HG02610 (cell line): Measurements from ENCODE around the gene CGB8.
A peak's percentile ranks its signal among the peaks of the same experiment; 100 is the strongest.
"Not testable (repeated sequence)": the region's sequence is repeated elsewhere in the genome, so short reads cannot be mapped to it uniquely, and the experiment has no call there.

Source experiments
- ATAC-seq: cut with Tn5 transposase; IDR thresholded peaks from one replicate; pipeline ENCODE4 v1.9.1; 2021; ENCODE audit warnings: mild to moderate bottlenecking, moderate library complexity; ENCODE audit not compliant: unreplicated experiment

CGB8 gene

DNA sequence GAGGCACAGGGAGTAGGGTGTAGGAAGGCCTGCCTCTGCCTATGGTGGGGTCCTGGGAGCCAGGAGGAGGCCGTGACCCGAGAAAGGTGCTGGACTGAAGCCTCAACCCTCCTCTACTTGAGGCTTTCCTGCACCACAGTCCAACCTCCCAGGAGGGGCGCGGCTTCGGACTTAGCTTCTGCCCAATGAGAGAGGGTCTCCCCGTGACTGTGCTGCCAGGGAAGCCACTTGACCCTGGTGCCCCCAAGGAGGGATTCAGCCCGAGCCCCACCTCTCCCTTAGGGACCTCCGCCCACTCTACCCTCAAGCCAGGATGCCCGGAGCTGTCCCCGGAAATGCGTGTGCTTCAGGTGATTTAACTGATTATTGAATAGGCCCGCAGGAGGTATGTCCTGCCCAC is at the start of gene CGB8:
Gene CGB8, minus strand, starts transcription at position 101 of the 400 bp plus-strand sequence. CDS start 372 bp downstream, outside the sequence.
- ATAC-seq = not testable (repeated sequence)

DNA sequence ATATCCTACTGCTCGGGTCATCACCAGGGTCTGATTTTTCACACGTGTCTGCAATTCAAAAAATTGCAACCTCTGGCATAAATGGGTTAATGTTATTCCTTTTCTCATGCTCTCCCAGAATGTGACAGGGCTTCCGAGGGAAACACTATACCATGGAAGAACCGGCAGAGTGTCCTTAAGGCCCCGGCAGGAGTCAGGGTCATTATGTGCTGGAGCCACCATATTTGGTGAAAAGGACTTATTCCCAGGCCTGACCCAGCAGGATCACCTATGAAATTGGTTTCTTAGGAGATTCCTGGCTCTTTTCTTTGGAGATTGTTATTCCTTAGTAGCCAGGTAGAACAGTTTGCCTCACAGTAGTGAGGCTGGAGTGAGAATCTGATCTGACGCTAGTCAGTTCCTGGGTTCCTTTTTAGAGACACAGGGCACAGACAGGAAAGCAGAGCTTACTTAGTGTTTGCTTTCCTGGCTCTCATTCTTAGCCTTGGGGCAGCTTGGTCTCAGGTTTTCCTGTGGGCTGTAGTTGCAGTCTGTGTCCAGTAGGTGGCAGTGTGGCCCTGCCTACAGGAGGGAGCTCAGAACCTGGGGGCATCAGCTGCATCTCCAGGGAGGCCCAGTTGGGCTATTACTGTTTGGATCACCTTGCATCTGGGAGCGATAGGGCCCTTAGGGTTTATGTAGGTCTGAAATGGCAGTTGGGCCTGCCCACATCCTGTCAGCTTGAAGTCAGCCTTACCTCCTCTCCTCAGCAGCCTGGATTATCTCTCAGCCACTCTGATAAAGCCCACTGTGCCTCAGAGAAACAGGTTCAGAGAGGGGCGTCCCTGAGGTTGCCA is 48.8 kb upstream of the CGB8 start:
- ATAC-seq = no peak

DNA sequence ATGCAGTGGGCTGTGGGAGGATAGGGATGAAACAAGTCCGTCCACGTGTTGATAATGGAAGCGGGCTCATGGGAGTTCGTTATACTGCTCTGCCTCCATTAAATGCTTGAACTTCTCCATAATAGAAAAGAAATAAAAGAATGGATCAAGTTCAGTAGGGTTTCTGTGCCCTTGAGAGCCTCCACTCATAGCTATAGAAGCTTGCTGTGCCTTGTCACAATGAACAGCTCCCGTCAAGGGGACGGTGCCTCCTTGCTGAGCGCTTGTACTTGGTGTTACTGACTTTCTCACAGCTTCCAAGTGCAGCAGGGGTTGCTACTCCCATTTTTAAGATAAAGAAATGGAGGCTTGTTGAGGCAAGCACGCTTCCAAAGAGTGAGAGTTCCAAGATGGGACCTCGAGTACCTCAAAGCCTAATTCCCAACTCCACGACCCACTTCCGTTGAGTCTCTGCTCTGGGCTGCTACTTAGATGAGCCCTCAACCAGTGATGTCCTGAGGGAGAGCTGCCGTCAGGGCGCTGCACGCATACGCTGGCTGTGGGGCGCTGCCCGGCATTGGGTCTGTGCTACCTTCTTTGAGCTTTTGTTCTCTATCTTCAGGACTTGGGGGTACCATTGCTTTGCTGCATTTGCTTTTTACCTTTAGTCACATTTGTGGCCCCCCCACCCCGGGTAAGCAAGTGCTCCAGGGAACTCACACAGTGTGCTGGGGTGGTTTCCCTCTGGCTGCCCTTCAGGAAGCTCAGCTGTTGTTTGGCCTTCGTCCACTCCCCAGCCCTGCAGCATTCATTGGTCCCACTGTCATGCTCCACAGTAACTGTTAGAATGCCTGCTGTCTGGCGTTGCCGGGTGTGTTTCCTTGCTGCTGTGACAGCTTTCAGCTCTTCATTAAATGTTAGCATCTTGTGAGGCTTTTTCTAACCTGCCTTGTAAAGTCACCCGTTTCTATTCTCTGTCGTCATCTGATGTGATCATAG is 45.9 kb upstream of the CGB8 start:
- ATAC-seq = no peak

DNA sequence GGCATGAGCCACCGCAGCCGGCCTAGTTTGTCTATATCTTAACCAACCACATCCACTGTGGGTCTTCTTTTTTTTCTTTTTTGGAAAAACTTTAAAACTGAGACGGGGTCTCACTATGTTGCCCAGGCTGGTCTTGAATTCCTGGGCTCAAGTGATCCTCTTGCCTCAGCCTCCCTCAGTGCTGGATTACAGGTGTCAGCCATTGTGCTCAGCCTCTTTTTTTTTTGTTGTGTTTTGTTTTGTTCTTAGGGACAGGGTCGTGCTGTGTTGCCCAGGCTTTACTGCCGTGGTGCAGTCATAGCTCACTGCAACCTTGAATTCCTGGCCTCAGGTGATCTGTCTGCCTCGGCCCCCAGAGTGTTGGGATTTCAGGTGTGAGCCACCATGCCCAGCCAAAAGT is 43.8 kb upstream of the CGB8 start:
- ATAC-seq = no peak

DNA sequence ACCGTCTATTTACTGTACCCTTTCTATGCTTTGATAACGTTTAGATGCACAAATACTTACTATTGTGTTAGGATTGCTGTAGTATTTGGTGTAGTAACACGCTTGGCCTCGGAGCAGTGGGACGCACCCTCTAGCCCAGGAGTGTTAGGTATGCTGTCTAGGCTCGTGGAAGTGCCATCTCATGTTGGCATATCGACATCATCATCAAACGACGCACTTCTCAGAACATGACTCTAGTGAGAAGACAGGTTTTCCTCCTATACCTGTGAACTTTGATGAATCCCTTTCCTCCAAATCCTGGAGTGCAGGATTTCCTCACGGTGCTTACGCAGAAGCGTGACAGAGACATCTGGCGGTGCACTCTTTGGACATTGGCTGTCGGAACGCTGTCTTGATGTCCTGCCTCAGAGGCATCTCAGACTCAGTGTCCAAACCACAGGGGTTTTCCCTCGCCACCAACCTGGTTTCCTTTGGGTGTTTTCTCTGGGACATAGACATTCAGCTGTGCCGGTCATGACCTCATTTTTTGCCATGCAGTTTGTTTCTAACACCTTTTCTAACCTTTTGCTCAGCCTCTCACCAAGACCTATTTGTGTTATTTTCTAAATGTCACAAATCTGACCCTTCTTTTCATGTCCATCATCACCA is 42.6 kb upstream of the CGB8 start:
- no peak for ATAC-seq

DNA sequence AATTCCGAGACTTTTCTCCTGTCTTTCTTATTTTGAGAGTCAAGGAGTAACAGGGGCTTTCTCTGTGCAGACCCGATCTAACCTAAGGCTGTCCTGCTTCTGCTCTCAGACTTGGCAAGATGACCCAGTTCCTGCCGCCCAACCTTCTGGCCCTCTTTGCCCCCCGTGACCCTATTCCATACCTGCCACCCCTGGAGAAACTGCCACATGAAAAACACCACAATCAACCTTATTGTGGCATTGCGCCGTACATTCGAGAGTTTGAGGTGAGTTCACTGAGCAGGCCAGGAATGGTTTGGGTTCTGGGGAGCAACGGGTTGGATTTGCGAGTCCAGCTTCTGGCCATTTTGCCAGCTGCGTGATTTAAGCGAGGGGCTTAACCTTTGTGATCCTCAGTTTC is 37.4 kb upstream of the CGB8 start:
- ATAC-seq = no peak

DNA sequence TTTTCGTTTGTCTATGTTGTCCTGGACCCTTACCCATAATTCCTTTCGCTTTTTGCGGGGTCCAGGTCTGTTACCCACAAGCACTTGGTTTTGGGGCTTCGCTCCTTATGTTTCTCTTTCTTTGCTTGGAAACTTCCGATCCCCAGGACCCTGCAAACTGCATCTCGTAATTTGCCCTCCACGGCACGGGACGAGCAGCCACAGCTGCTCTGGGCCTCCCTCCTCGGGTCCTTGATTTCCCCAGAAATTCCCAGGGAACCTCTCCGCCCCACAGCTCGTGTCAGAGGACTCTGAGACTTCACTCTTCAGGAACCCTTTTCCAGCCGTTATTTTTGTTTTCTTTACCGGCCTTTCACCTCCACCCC is 36.9 kb upstream of the CGB8 start:
- ATAC-seq = no peak

DNA sequence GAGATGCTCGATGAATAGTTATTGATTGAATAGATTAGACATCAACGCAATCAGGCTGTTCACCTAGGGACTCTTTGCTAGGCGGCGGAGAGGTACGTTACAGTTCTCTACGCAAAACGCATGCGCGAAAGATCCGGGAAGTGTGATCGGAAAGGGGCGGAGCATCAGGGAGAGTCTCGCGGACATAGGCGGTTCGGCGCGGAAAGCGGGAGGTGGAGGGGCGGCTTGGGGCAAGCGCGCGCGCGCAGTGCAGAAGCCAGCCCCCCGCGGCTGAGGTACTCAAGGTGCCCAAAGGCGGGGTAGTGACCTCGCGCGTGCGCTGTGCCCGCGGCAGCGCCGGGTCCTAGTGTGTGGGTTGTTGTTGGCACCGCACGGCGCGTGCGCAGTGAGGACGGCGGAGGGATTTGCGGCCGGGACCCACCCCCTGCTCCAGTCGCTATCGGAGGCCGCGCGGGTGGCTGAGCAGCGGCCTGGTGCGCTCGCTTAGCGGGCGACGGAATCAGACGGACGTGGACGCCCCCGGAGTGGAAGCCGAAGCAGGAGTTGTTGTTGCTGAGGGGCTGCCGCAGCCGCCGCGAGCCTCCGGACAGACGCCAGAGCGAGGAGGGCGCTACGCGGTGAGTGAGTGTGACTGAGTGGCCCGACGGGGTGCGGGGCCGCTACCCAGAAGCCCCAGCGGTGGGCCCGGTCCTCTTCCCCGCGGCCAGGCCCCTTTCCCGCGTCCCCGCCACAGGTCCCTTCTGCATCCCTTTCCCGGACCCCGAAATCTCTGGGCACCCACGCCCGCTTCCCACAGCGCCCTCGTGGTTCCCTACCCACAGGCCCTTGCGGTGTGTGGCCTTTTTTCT is 36.3 kb upstream of the CGB8 start, which contains the start of gene SNRNP70:
Gene SNRNP70, plus strand, starts transcription at position 432 of the 848 bp plus-strand sequence. CDS start 964 bp downstream, outside the sequence.
- ATAC-seq = peak; percentile 75

DNA sequence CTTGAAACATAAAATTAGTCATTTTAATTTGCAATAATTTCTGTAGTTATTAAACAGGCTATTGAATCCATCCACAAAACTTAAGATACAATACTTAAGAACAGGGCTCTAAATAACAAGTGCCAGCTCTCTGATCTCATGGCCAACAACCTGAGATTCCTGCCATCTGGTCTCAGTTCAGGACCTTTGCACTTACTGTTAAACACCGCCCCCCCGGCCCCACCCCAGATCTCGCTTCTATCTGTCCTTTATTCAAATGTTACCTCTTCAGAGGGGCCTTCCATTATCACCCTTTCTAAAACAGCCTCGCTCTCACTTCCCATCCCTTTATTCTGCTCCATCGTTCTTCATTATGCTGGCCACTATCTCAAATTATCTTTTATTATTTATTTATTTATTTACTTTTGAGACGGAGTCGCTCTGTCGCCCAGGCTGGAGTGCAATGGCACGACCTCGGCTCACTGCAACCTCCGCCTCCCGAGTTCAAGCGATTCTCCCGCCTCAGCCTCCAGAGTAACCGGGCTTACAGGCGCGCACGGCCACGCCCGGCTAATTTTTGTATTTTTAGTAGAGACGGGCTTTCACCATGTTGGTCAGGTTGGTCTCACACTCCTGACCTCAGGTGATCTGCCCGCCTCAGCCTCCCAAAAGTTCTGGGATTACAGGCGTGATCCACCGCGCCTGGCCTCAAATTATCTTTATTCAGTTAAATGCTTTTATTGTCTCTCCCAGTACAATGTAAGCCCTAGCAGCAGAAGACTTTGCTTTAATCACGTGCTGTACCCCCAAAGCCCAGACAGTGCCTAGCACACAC is 35.5 kb upstream of the CGB8 start:
- ATAC-seq = no peak

DNA sequence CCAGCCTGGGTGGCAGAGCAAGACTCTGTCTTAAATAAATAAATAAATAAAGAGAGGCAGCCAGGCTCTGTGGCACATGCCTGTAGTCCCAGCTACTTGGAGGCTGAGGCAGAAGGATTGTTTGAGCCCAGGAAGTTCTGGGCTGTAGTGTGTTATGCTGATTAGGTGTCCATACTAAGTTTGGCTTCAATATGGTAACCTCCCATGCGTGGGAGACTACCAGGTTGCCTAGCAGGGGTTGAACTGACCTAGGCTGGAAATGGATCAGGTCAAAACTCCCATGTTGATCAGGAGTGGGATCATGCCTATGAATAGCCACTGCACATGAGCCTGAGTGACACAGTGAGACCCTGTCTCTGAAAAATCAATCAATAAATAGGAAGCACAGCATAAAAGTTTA is 32.4 kb upstream of the CGB8 start:
- ATAC-seq = no peak

DNA sequence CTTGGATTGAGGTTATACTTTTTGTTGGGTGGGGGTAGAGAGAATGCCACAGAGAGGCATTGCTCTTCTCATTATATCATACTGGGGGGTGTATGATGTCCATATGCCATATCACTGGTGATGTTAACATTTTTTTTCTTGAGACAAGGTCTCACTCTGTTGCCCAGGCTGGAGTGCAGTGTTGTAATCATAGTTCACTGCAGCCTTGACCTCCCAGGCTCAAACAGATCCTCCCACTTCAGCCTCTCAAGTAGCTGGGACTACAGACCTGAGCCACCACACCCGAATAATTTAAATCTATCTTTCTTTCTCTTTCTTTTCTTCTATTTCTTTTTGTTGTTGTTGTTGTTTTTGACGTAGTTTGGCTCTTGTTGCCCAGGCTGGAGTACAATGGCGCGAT is 31.5 kb upstream of the CGB8 start:
- ATAC-seq = no peak

DNA sequence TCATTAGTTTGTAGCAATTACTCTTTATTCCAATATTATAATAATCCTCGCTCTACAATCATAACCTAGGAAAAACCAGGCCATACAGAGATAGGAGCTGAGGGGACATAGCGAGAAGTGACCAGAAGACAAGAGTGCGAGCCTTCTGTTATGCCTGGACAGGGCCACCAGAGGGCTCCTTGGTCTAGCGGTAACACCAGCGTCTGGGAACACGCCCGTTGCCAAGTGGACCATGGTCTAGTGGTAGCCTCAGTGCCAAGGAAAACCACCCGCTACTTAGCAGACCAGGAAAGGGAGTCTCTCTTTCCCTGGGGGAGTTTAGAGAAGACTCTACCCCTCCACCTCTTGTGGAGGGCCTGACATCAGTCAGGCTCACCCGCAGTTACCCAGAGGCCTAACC is 26.0 kb upstream of the CGB8 start:
- ATAC-seq = not testable (repeated sequence)

- ATAC-seq = no peak
These were observed 24.8 kb upstream of the CGB8 start for GRCh38 chr19:49073514-49074378.

DNA sequence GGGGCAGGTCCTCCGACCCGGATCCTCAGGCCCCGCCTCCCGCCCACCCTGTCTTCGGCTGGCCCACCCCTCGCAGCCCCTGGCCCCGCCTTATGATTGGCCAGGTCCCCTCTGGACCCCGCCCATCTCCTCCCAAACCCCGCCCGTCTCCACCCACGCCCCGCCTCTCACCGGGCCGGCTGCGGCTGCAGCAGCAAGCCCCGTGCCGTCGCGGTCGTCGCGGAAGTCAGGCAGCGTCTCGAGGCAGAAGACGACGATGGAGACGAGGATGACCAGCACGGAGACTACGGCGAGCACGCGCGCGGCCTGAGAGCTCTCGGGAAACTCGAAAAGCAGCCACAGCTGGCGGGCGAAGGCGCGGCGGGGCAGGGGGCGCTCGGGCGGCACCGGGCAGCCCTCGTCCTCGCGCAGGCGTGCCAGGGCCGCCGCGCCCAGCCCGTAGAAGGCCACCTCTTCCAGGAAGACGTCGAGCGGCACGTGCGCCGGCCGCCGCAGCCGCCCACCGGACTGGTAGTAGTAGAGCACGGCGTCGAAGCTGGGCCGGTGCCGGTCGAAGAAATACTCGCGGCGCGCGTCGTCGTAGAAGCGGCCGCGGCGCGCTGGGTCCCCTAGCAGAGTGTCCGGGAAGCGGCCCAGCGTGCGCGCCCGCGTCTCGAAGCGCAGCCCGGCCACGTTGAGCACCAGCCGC is 23.1 kb upstream of the CGB8 start:
- no peak for ATAC-seq

DNA sequence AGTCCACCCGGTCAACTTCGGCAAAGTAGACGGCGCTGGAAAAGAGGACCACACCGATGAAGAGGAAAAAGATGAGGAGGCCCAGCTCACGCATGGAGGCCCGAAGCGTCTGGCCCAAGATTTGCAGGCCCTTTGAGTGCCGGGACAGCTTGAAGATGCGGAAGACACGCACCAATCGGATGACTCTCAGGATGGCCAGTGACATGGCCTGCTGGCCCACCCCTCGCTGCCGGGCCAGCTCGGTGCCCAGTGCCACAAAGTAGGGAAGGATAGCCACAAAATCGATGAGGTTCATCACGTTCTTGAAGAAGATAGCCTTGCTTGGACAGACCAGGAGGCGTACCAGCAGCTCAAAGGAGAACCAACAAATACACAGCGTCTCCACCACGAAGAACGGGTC is 21.5 kb upstream of the CGB8 start:
- ATAC-seq = no peak

DNA sequence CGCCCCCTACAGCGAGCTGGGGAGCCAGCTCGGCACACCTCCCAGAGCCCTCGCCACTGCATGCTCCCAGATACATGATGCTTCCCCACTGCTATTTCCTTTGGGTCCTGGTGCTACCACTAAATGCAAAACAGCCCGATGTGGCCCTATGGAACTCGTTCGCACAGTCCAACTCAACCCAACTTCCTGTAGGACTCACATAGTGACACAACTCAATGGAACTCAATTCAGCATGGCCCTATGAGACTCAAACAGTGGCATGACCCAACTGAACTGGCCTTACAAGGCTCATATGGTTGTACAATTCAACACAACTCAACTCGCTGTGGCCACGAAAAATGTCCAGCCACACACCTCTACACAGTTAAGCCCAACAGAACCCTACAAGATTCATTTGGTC is 20.1 kb upstream of the CGB8 start:
- no peak for ATAC-seq

- ATAC-seq = no peak
These were observed 18.6 kb upstream of the CGB8 start for GRCh38 chr19:49067554-49067953.
